GM12801 (cell line): ENCODE results near the gene GRIK2.

Experiments
- TF ChIP-seq, protein P1 (sequence below): IDR thresholded peaks from one replicate; pipeline ENCODE4 v1.5.1; 2011; ENCODE audit warnings: control low read depth; ENCODE audit not compliant: insufficient read length; ENCODE audit errors: extremely low read depth

Gene GRIK2

GRCh38 chr6:101558712-101559111 is 165.2 kb downstream of the GRIK2 start:
- TF ChIP-seq, protein P1, sequence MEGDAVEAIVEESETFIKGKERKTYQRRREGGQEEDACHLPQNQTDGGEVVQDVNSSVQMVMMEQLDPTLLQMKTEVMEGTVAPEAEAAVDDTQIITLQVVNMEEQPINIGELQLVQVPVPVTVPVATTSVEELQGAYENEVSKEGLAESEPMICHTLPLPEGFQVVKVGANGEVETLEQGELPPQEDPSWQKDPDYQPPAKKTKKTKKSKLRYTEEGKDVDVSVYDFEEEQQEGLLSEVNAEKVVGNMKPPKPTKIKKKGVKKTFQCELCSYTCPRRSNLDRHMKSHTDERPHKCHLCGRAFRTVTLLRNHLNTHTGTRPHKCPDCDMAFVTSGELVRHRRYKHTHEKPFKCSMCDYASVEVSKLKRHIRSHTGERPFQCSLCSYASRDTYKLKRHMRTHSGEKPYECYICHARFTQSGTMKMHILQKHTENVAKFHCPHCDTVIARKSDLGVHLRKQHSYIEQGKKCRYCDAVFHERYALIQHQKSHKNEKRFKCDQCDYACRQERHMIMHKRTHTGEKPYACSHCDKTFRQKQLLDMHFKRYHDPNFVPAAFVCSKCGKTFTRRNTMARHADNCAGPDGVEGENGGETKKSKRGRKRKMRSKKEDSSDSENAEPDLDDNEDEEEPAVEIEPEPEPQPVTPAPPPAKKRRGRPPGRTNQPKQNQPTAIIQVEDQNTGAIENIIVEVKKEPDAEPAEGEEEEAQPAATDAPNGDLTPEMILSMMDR: no peak

GRCh38 chr6:101572627-101573026 is 179.1 kb downstream of the GRIK2 start:
- TF ChIP-seq, protein P1: no peak

DNA sequence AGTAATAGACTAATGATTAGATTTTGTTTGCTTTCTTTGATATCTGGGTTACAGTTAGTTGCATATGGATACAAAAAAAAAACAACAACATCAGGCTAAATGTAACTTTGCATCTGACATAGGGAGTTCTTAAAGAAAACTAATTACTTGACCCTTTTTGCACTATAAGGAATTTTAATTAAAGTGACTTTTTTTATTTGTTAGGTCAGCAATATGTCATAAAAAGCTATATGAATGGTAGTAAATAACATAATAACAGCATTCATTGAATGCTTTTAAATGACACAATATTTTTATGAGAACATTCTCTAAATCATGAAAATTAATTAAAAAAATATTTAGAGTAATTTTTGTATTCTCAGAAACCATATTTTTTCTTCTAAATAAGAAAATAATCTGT is 183.6 kb downstream of the GRIK2 start:
- TF ChIP-seq, protein P1: no peak

- TF ChIP-seq, protein P1: no peak
These were observed 184.8 kb downstream of the GRIK2 start for GRCh38 chr6:101578306-101578705.

GRCh38 chr6:101582792-101583191 is 189.3 kb downstream of the GRIK2 start:
- TF ChIP-seq, protein P1: no peak

DNA sequence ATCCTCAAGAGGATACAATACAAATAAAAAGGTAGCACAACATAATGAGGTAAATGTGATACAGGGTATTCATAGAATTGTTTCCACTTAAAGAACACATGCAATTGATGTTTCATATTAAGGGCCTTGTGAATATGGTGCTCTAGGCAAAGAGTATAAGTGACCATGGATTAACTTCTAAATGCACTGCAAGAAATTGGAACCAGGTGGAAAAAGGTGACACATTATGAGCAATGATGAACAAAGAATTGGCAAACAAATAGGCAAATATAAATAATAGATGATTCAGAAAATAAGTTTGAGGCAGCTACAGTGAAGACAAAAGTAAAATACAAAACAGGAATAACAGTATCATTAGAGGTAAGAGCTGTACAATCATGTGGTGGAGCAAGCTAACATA is 192.0 kb downstream of the GRIK2 start:
- TF ChIP-seq, protein P1: no peak

DNA sequence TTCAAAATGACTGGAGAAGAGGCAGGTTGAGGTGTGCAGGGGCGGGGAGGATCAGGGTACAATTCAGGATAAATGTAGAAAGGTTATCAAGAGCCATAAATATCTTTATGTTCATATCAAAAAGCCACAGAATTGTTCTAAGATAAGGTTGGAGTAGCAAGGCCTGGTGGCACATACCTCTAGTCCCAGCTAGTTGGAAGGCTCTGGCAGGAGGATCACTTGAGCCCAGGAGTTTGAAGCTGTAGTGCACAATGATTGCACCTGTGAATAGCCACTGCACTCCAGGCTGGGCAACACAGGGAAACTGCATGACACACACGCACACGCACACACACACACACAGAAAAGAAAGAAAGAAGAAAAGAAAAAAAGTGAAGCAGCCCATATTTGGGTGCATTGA is 194.8 kb downstream of the GRIK2 start:
- TF ChIP-seq, protein P1: no peak

GRCh38 chr6:101595276-101595675 is 201.8 kb downstream of the GRIK2 start:
- TF ChIP-seq, protein P1: no peak
